Measurements from ENCODE around the gene CAPN11.

Gene CAPN11

DNA sequence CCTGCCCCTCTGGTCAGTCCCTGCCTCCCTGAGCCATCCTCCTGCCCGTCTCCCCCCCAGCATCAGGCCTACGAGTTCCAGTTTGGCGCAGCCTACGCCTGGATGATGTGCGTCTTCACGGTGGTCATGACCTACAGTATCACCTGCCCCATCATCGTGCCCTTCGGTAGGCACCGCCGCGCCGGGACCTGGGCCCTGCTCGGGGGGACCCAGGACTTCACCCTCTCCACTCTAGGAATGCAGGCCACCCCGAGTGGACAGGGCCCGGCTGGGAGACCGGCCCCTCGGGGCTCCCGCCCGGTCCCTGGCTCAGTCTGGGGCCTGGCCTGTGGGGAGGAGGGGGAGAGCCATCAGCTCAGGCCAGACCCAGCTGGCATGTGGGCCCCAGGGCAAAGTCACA, 6.1 kb upstream of the CAPN11 start:
- Mint-ChIP-seq H3K27me3 (ENCODE audit: low read depth, poor library complexity) (peaks cover 9% of the 10 kb centered on the region), H3K4me3 (no peak overlapping the region), H3K9me3 (no peaks in the 10 kb centered on the region), H3K4me1 (peaks cover 18% of the 10 kb centered on the region), H3K36me3 (ENCODE audit: low read depth) (peaks cover 14% of the 10 kb centered on the region), H3K27ac (no peak overlapping the region)
- TF ChIP-seq, protein P1, sequence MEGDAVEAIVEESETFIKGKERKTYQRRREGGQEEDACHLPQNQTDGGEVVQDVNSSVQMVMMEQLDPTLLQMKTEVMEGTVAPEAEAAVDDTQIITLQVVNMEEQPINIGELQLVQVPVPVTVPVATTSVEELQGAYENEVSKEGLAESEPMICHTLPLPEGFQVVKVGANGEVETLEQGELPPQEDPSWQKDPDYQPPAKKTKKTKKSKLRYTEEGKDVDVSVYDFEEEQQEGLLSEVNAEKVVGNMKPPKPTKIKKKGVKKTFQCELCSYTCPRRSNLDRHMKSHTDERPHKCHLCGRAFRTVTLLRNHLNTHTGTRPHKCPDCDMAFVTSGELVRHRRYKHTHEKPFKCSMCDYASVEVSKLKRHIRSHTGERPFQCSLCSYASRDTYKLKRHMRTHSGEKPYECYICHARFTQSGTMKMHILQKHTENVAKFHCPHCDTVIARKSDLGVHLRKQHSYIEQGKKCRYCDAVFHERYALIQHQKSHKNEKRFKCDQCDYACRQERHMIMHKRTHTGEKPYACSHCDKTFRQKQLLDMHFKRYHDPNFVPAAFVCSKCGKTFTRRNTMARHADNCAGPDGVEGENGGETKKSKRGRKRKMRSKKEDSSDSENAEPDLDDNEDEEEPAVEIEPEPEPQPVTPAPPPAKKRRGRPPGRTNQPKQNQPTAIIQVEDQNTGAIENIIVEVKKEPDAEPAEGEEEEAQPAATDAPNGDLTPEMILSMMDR (IDR thresholded peaks at IDR 0.05) = no peak
- DNase-seq = no peak

DNA sequence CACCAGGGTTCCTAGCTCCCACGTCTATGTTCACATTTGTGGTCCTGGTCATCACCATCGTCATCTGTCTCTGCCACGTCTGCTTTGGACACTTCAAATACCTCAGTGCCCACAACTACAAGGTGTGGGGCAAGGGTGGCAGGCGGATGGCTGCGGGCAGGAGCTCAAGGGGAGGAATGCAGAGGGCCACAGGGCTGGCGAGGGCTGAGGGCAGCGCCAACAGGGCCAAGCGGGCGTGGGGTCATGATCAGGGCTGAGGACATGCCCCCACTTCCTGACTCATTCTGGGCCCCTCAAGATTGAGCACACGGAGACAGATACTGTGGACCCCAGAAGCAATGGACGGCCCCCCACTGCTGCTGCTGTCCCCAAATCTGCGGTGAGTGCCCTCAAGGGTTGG, 4.6 kb upstream of the CAPN11 start:
- H3K36me3 Mint-ChIP-seq (ENCODE audit: low read depth) = peaks cover 8% of the 10 kb centered on the region
- no peak for DNase-seq
- H3K4me3 Mint-ChIP-seq = no peak overlapping the region
- H3K27ac Mint-ChIP-seq = no peak overlapping the region
- TF ChIP-seq, protein P1 (IDR thresholded peaks at IDR 0.05) = no peak
- no peaks in the 10 kb centered on the region for H3K9me3 Mint-ChIP-seq
- peaks cover 18% of the 10 kb centered on the region for H3K4me1 Mint-ChIP-seq
- peaks cover 12% of the 10 kb centered on the region for H3K27me3 Mint-ChIP-seq (ENCODE audit: low read depth, poor library complexity)

DNA sequence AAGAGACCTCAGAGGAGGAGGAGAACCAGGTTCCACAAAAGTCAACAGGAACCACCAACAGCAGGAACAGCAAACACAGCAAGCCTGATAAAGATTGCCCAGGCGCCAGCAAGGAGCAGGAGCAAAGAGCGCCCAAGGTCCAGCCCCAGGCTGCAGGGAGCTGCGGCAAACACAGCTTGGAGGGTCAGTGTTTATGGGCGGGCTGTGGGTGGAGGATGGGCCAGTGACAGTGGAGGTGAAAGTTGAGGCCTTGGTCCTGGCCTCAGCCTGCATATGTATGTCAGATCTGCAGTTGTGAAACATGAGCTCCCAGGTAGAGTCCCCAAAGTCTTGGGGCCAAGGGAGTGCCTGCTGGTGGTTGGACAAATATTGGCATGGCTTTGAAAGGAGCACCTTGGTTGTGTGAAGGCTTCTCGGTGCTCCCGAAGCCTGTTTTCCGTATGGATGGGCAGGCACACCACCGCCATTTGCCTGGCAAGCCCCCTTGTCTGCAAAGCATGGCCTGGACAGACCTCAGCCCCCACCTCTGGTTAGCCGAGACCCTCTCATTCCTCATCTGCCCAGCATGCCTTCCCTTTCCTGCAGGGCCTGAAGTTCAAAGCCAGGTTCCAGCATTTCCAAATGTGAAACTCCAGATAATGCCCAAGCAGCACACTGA, 2.0 kb upstream of the CAPN11 start:
- Mint-ChIP-seq H3K4me3 (no peak overlapping the region), H3K36me3 (ENCODE audit: low read depth) (no peaks in the 10 kb centered on the region), H3K27ac (no peak overlapping the region), H3K9me3 (no peaks in the 10 kb centered on the region), H3K27me3 (ENCODE audit: low read depth, poor library complexity) (peaks cover 4% of the 10 kb centered on the region), H3K4me1 (peaks cover 18% of the 10 kb centered on the region)
- no peak for DNase-seq
- TF ChIP-seq, protein P1 (IDR thresholded peaks at IDR 0.05) = no peak

DNA sequence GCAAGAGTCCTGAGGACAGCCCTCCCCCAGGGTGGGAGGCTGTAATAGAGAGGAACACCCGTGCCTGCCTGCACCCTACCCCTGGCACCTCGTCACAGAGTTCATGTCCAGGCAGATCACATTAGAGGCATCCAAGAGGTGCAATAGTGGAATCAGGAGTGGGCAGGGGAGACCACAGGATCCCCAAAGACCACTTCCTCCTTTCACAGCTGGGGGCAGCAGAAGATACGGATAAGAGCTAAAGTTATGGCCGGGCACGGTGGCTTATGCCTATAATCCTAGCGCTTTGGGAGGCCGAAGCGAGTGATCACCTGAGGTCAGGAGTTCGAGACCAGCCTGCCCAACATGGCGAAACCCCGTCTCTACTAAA, 1.5 kb upstream of the CAPN11 start:
- Mint-ChIP-seq H3K4me3 (no peak overlapping the region), H3K27me3 (ENCODE audit: low read depth, poor library complexity) (peaks cover 5% of the 10 kb centered on the region), H3K27ac (no peak overlapping the region), H3K9me3 (no peaks in the 10 kb centered on the region), H3K36me3 (ENCODE audit: low read depth) (no peaks in the 10 kb centered on the region), H3K4me1 (peaks cover 18% of the 10 kb centered on the region)
- TF ChIP-seq, protein P1 (IDR thresholded peaks at IDR 0.05) = no peak
- no peak for DNase-seq

DNA sequence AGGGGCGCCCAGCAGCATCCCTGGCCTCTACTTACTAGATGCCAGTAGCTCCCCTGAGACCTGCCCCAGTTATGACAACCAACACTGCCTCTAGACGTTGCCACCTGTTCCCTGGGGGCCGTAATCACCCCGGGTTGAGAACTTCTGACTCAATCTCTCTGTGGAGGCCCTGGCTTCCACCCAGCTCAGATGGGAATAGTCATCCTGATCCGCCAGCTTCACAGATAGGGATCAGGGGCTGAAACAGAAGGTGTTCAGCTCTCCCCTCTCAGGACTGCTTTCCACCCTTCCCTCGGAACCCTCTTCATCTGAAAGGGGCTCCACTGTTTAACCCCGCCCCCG, 3.3 kb downstream of the CAPN11 start:
- TF ChIP-seq, protein P1 (IDR thresholded peaks at IDR 0.05) = no peak
- H3K9me3 Mint-ChIP-seq = no peaks in the 10 kb centered on the region
- H3K4me1 Mint-ChIP-seq = peaks cover 25% of the 10 kb centered on the region
- H3K36me3 Mint-ChIP-seq (ENCODE audit: low read depth) = no peaks in the 10 kb centered on the region
- no peak for DNase-seq
- H3K4me3 Mint-ChIP-seq = no peak overlapping the region
- peaks cover 27% of the 10 kb centered on the region for H3K27me3 Mint-ChIP-seq (ENCODE audit: low read depth, poor library complexity)
- no peak overlapping the region for H3K27ac Mint-ChIP-seq

DNA sequence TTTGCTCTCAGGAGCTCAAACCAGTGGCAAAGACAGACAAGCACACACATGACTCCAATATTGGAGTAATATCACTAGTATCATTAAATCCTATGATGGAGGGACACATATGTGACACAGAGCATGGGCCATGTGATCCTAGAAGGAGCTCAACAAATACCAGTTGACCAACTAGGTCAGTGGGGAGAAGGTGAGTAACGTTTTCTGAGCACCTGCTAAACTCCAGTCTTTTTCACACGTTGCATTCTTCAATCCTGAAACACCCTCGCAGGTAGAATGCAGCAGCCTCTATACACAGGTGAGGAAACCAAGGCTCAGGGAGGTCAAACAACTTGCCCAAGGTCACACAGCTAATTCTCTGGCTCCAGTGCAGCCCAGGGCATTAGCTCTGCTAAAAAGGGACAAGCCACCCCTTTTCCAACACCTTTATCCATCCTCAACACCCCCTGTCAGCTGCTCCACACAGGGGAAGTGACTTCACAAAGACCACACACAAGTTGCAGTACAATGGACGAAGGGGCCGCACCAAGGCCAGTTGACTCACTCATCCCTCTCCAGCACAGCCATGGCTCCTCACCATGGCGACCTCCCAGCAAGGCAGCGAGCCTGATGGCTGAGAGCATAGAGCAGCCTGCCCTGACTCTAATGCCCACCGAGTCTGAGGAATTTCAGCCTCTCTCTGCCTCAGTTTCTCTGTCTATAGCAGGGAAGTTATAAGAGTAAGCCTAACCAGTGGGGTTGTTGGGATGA, 4.4 kb downstream of the CAPN11 start:
- Mint-ChIP-seq H3K27me3 (ENCODE audit: low read depth, poor library complexity) (peaks cover 27% of the 10 kb centered on the region), H3K27ac (no peak overlapping the region), H3K36me3 (ENCODE audit: low read depth) (no peaks in the 10 kb centered on the region), H3K9me3 (no peaks in the 10 kb centered on the region), H3K4me1 (peaks cover 25% of the 10 kb centered on the region), H3K4me3 (no peak overlapping the region)
- no peak for DNase-seq
- TF ChIP-seq, protein P1 (IDR thresholded peaks at IDR 0.05) = no peak

All from nephron progenitor cell (in vitro differentiated cells).